NCI-H187 (cell line): Measurements from ENCODE around the gene TP53BP2.
"Not testable (repeated sequence)": the region's sequence is repeated elsewhere in the genome, so short reads cannot be mapped to it uniquely, and the experiment has no call there.

ENCODE experiments used
- DNase-seq, 2 experiments: peaks; one replicate each; lab custom pipeline; 2025; lab: John Stamatoyannopoulos, UW

The TP53BP2 gene

GRCh38 chr1:223828162-223828848 is 17.4 kb downstream of the TP53BP2 start:
- no peak for DNase-seq

DNA sequence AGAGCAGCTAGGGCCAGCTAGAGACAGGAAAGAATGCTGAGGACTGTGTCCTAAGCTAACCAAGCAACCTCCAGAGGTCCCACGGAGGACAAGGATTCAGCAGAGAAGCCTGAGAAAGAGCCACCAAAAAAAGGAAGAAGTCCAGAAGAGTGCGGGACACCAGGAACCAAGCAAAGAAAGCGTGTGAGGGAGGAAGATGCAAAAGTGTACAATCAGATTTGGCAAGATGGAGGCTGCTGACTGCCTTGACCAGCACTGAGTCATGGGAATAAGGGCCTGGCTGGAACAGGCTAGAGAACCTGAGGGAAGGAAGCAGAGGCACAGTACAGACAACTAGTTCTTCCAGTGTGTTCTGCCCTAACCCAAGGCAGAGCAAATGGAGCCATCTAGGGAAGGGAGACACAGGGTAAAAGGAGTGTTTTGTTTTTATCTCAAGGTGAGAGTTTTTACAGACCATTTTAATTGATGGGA is 18.5 kb downstream of the TP53BP2 start:
- no peak for DNase-seq

GRCh38 chr1:223825767-223826748 is 19.7 kb downstream of the TP53BP2 start:
- DNase-seq = no peak

DNA sequence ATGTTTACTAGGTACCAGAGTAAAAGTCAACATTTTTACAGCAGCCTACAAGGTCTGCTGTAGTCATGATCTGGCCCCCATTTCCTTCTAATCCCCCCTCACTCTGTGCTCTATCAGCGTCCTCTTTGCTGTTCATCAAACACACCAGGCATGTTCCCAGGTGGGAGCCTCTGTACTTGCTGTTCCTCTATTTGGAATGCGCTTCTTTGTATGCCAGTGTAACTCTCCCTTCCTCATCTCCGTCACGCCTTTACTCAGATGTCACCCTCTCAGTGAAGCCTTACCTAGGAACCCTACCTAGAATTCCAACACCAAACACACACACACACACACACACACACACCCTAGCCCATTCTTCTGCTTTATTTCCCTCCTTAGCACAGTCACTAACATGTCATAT is 21.0 kb downstream of the TP53BP2 start:
- no peak for DNase-seq

GRCh38 chr1:223824287-223824686 is 21.5 kb downstream of the TP53BP2 start:
- DNase-seq = no peak

DNA sequence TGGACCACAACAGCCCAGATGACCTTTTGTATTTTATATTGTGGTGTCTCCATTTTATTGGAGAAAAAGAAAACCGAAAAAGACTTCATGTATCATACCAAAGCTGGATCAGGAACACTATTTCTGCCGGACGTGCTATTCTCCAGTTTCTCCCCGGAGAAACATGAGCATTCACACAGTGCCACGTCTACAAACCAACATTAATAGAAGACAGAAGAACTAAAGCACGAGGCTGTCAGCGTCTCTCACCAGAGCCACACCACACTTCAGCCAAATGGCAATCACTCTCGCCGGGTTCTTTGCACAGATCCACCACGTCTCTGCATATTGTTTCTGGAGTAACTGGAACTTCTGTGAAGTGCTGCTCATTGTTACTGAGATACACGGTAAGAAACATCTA is 24.8 kb downstream of the TP53BP2 start:
- DNase-seq = no peak

DNA sequence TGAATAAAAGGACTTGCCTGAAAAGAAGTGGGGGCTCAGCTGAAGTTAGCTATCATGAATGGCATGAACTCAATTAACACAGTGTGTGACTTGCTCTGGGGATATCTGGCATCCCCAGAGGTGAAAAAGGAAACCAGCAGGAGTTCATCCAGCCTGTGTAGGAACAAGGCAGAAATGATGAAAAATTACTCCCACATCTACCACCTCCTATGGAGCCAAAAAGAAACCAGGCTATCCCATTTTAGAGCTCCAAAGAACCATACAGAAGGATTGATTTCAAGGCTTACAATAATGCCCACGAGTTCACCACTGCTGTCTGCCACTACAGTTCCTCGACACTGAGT is 25.3 kb downstream of the TP53BP2 start:
- no peak for DNase-seq

GRCh38 chr1:223819730-223820514 is 25.8 kb downstream of the TP53BP2 start:
- DNase-seq = no peak

GRCh38 chr1:223817265-223817664 is 28.5 kb downstream of the TP53BP2 start:
- DNase-seq = not testable (repeated sequence)

- no peak for DNase-seq
Measured at GRCh38 chr1:223815865-223816264, 29.9 kb downstream of the TP53BP2 start.

DNA sequence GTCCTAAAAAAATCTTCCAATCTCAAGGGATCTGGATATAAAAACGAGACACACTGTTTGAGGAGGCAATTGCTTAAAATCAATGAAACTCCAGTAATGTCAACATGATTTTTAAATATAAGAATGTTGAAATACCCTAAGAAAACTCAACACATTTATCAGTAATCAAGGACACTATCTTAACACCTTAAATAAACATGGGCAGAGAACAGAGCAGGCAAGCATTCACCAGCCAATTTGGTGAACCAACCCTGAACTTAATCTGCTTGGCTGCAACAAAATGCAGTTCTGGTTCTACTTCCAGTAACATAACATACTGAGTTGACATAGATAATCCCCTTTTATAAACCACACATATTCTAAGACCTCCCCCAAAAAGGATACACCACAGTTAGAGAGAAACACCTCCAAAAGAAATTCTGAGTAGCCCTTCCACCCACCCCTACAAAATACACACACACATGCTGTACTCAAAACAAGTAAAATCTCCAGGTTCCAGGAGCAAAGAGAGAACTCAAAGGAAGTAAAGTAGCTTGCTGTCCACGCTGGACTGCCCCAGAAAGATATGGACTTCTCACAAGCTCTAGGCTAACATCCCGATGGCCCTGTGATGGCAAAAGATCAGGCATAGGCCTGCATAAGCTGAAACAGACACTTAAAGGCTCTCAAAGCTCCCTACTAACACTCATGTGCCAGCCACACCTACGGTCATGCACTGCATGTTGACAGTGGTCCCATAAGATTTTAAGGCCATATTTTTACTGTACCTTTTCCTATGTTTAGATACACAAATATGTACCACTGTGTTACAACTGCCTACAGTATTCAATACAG is 30.5 kb downstream of the TP53BP2 start:
- DNase-seq = no peak

GRCh38 chr1:223813645-223814044 is 32.1 kb downstream of the TP53BP2 start:
- no peak for DNase-seq

DNA sequence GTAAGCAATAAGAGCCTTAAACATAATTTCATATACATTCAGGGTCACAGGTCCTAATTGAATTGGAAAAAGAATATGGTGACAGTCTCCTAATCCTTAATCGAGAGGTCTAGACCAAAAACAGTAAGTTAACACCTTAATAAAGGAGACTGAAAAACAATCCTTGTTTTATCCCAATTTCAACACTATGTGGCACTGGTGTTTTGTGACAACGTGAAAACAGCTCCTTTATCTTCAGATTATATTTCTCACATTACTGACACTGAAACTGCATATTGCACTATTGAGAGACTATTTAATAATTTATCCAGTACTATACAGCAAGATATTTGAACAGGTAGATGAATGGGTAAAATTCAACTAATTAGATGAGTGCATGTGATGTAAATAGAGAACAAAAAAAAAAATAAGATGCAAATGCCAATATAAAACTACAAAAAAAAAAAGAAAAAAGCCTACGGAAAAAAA is 34.1 kb downstream of the TP53BP2 start:
- DNase-seq = no peak

DNA sequence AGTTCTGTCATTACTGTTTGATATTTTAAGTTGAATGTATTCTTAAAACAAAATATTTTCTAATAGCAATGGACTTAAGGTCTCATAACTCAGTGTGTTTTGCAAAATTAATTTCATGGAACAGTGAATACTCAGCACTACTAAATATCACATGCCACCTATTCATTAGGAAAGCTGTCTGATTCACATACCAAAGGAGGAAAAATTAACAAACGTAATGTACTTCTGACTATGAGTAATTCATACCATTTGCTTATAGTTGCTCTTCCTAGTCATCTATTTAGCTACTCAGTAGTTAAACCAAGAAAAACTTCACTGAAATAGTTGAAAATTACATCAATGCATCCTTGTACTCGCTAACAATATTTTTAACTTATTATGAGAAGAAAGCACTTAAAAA is 35.2 kb downstream of the TP53BP2 start:
- no peak for DNase-seq

DNA sequence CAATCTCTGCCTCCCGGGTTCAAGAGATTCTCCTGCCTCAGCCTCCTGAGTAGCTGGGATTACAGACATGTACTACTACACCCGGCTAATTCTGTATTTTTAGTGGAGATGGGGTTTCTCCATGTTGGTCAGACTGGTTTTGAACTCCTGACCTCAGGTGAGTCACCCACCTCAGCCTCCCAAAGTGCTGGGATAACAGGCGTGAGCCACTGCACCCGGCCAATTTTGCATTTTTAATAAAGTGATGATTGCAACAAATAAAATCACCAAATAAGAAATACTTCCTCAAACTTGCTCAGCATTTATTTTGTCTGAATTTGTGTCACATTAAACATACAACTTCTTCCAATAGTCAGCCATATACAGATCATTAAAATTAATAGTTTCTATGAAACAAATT is 35.8 kb downstream of the TP53BP2 start:
- not testable (repeated sequence) for DNase-seq

GRCh38 chr1:223803211-223803610 is 42.5 kb downstream of the TP53BP2 start:
- DNase-seq = no peak

DNA sequence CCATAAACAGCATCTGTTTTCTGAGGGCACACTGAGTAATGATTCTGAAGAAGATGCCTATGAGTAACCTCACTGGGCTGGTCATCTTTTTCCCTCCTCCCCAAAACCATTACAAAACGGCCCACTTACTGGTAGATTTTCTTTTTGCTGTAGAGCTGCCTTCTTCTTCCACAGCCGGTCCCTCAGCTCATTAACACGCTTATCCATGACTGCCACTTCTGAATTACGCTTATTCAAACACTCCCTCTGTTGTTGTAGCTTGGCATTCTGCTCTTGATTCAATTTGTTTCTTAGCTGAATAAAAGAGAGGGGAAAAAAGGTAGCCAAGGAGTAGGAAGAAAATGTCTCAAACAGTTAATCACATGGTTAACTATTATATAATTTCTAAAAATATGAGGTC is 43.1 kb downstream of the TP53BP2 start:
- DNase-seq = no peak

DNA sequence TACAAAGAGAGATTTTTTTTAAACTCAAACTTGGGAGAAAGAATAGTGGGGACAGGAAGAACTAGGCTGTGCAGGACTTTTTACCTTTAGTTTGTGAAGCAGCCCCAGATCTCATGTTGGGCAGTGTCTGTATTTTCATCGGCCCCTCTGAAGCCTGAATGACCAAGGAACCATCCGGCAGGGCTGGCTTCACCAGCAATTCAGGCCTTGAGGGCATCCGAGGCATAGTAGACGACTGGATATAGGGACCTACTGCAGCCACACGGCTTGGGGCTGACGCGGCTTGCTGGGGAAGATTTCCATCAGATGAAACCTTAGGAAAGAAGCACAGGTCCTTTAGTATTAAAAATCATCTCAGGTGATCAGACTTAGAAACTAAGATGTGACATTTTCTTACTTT is 43.7 kb downstream of the TP53BP2 start:
- no peak for DNase-seq

- no peak for DNase-seq
Measured at GRCh38 chr1:223796210-223796609, 49.5 kb downstream of the TP53BP2 start.

- no peak for DNase-seq
Measured at GRCh38 chr1:223794136-223794880, 51.4 kb downstream of the TP53BP2 start.

GRCh38 chr1:223793716-223794115 is 52.0 kb downstream of the TP53BP2 start:
- DNase-seq = no peak
